HG02623 (cell line): ENCODE measurements around the gene ERN2.
"Not testable (repeated sequence)": the region's sequence is repeated elsewhere in the genome, so short reads cannot be mapped to it uniquely, and the experiment has no call there.

Experiments
- ATAC-seq: cut with Tn5 transposase; IDR thresholded peaks from one replicate; pipeline ENCODE4 v1.9.1; 2021; ENCODE audit warnings: moderate library complexity; ENCODE audit not compliant: unreplicated experiment

The ERN2 gene

DNA sequence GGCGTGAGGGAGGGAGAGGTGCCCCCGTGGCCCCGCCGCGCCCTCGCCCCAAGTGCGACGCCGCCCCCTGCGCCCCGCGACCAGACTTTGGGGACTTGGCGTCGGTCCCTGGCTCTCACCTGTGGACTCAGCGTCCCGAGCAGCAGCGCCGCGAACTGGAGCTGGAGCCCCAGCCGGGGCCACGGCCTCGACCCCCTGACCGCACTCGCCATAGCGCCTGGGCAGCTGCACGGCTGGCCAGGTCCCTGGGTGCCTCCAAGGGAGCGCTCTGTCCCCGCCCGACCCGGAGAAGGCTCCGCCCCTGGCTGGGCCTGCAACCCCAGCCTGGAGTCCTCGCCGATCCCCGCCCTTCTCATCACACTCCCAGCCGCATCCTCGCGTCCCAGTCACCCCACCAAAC, at the start of gene ERN2:
Gene ERN2 (minus strand): TSS at position 247 of the 400 bp plus-strand sequence. CDS start 35 bp downstream, at position 212.
- no peak for ATAC-seq

DNA sequence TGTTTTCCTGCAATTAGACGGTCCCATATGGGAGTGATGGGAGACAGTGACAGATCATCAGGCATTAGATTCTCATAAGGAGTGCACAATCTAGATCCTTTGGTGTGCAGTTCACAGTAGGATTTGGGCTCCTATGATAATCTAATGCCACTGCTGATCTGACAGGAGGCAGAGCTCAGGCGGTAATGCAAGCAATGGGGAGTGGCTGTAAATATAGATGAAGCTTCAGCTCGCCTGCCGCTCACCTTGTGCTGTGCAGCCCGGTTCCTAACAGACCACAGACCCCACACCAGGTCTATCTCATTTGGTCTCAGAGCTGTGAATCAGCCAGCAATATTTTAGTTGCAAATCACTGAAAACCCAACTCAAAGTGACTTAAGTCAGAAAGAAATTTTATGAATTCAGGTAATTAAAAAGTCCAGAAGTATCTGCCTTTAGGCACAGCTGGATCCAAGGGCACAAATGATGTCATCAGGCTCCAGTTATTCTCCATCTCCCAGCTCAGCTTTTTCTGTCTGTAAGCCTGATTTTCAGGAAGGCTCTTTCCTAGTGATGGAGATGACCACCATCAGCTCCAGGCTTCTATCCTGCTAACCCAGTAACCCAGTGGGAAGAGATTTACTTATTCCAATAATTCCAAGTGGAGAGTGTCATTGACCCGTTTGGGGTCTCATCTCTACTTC, 45.1 kb upstream of the ERN2 start:
- no peak for ATAC-seq

DNA sequence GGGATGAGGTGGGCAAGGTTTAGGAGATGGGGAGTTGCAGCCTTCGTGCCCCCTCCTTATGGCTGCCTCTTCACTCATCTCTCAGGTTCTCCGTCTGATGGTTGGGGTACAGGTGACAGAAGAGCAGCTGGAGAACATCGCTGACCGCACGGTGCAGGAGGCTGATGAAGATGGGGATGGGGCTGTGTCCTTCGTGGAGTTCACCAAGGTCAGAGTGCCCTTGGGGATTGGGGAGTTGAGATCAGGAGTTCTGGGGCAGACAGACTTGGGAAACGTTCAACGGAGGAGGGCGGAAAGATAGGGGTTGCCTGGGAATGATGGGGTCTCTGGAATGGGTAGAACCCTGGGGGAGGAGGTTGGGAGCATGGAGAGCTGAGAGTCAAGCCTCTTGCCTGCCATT, 44.1 kb upstream of the ERN2 start:
- no peak for ATAC-seq

DNA sequence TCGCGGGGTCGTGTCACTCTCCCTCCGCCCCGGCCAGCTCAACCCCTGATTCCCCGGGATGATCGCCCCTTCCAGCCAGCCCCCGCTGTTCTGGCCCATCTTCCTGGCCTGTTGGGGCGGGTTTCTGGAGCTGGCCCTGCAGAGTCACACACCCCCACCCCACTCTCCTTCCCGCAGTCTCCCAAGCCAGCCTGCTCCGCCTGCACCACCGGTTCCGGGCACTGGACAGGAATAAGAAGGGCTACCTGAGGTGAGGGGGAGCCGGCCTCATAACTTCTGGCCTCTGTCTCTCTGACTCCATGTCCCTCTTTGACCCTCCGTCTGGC, 42.4 kb upstream of the ERN2 start:
- ATAC-seq = no peak

DNA sequence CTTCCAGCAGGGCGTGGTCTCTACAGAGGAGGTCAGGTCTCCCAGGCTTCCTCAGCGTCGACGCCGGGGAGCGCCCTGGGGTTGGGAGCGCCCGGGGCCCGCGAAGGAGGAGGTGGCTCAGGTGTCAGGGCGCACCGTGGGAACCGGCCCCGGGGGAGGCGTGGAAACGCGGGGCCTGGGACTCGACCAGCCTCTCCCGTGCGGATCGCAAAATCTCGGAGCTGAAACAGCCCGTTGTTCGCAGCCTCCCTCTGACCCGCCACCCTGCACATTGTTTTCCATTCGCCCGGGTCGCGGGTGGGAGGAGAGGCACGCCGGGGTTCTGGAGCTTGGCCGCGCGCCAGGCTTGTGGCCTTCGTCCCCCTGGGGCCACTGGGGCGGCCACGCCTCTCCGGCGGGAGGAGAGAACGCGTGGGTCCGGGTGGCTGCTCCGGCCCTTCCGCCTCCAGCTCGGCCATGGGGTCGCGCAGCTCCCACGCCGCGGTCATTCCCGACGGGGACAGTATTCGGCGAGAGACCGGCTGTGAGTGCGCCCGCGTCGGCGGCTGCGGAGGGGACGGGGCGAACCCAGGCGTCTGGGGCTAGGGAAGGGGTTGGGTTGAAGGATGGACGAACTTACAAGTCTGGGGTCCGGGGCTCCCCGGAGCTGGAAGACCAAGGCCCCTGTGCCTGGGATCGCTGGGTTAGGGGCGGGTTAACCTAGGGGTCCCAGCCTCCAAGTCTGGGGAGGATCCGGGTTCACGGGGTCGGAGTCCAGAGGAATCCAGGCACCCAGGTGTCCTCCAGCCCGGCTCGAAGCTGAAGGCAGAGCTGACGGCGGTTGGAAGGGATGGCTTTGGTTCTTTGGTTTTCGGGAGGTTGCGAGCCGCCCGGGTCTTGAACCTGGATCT, 41.8 kb upstream of the ERN2 start, which contains the start of gene CHP2:
Gene CHP2 (plus strand): TSS at position 433 of the 890 bp plus-strand sequence. CDS start 24 bp downstream, at position 457.
- no peak for ATAC-seq

DNA sequence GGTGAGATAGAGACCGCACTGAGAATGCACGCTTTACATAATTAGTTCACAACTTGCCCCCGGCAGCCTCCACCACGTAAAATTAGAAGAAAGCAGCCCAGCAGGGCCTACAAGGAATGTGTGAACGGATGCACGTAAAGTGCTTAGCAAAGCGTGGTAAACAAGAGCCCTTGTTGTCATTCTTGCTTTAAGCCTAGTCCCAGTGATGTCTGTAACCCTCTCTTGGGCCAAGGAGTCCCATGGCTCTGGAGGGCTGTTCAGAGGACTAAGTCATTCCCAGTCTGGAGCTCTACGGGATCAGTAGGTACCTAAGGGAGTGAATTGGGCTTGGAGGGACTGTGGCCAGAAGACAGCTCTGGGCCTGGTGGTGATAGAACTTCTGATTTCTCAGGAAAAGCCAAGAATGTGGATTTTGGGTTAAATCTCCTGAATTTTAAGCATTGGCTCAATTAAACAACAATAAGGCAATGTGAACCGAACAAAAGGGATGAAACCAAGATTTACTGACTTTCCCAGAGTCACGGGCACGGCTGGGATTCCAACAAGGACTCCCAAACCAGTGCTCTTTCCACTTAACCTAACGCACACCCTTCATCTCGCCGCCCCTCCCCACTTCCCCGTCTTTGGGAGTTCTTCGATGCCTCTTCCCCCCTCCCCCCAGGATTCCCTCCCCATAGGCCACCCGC, 41.0 kb upstream of the ERN2 start:
- ATAC-seq = no peak

DNA sequence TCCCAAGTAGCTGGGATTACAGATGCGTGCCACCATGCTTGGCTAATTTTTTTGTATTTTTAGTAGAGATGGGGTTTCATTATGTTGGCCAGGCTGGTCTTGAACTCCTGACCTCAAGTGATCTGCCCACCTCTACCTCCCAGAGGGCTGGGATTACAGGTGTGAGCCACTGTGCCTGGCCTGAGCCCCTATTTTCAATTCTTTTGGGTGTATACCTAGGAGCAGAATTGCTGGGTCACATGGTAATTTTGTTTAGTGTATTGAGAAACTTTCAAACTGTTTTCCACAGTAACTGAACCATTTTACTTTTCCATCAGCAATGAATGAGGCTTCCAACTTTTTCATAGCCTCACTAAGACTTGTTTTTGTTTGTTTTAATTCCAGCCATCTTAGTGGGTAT, 38.0 kb upstream of the ERN2 start:
- ATAC-seq = not testable (repeated sequence)

DNA sequence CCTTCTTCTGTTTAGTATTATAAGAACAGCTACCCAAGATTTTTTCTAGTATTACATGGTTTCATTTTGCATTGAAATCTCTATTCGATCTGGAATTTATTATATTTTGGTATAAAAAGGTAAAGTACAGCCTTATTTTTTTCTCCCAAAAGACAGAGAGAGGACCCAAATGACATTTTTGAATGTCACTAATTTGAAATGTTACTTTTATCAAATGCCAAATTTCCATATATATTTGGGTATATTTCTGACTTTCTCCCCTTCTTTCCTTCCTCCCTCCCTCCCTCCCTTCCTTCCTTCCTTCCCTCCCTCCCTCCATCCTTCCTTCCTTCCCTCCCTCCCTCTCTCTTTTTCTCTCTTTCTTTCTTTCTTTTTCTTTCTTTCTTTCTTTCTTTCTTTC, 35.6 kb upstream of the ERN2 start:
- ATAC-seq = no peak

DNA sequence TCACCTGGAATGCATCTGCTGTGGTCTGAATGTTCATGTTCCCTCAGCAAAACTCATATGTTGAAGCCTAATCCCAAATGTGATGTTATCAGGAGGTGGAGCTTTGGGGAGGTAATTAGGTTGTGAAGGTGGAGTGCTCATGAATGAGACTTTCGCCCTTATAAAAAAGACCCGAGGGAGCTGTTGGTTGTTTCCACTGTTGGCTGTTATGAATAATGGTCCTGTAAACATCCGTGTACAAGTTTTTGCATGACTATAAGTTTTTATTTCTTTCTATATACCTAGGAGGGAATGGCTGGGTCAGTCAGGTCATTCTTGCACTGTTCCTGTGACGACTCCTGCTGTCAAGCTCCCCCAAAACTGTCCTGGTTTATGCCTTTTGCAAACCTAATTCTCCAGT, 32.2 kb upstream of the ERN2 start:
- ATAC-seq = no peak

DNA sequence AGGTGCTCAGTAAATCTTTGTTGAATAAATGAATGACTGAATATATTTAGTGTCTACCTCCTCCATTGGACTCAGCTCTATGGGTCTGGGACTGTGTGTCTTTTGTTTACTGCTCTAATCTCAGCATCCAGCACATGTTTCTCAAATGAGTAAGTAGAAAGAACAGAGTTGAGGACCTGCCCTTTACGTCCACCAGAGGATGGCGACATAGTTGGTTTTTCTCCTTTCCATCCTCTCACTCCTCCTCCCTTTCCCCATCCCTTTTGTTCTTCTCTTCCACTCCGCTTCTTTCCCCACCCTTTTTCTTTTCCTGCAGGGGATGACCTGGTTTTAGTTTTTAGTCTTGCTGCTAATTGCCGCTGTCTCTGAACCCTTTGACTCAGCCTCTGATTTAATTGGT, 29.7 kb upstream of the ERN2 start:
- no peak for ATAC-seq

DNA sequence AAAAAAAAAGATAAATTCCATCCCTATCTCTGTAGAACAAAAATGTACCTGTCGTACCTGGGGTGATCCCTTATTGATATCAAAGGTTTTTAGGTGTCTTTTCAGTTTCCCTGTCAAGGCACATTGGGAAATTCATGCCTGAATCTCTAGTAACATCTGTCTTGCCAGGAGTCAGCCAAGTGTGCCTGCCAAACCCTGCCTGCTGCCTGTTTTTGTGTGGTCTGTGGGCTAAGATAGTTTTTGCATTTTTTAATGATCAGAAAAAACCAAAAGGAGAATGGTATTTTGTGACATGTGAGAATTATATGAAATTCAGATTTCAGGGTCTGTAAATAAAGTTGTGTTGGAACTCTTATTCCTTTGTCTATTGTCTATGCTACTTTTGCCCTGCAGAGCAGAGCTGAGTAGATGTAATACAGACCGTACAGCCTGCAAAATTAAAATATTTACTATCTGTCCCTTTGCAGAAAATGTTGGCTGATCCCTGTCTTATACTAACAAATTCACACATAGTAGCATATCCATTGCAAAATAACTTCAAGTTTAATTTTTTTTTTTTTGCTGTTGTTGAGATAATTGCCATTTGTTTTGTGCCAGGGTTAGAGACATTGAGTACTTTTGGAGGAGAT, 28.8 kb upstream of the ERN2 start:
- ATAC-seq = no peak

DNA sequence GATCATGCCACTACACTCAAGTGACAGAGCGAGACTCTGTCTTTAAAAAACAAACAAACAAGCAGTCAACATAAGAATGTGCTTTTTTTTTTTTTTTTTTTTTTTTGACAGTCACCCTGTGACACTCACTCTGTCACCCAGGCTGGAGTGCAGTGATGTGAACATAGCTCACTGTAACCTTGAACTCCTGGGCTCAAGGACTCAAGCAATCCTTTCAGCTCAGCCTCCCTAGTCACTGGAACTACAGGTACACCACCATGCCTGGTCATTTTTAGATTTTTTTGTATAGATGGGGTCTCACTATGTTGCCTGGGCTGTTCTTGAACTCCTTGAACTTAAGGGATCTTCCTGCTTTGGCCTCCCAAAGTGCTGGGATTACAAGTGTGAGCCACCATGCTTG, 26.5 kb upstream of the ERN2 start:
- ATAC-seq = no peak

DNA sequence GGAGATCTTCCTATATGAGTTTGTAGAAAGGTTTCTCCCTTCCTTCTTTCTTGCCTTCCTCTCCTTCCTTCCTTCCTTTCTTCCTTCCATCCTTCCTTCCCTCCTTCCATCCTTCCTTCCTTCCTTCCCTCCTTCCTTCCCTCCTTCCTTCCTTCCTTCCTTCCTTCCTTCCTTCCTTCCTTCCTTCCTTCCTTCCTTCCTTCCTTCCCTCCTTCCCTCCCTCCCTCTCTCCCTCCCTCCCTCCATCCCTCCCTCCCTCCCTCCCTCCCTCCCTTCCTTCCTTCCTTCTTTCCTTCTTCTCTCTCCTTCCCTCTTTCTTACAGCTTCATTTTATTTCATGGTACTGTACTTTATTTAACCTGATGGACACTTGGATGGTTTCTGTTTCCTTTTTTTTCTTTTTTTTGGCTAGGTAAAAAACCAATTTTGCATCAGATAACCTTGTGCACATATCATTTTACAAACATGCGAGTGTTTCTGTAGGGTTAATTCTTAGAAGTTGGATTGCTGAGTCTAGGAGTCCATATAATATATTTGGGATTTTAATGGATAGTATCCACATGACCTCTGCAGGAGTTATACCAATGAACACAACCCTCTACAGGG, 24.5 kb upstream of the ERN2 start:
- ATAC-seq = not testable (repeated sequence)

DNA sequence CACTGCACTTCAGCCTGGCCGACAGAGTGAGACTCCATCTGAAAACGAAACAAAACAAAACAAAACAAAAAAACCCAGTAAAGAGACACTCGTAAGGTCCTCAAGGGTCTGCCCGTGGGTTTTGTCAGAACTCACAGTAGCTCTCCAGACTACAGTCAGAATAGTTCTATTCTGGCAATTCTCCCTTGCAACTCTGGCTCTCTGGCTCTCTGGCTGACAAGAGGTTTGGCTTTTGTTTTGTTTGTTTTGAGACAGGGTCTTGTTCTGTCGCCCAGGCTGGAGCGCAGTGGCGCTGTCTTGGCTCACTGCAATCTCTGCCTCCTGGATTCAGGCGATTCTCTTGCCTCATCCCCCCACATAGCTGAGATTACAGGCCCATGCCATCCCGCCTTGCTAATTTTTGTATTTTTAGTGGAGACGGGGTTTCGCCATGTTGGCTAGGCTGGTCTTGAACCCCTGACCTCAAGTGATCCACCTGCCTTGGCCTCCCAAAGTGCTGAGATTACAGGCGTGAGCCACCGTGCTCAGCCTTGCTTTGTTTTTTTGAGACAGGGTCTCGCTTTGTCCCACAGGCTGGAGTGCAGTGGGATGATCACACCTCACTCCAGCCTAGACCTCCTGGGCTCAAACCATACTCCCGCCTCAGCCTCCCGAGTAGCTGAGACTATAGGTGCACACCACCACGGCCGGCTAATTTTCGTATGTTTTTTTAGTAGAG, 21.3 kb upstream of the ERN2 start:
- no peak for ATAC-seq

DNA sequence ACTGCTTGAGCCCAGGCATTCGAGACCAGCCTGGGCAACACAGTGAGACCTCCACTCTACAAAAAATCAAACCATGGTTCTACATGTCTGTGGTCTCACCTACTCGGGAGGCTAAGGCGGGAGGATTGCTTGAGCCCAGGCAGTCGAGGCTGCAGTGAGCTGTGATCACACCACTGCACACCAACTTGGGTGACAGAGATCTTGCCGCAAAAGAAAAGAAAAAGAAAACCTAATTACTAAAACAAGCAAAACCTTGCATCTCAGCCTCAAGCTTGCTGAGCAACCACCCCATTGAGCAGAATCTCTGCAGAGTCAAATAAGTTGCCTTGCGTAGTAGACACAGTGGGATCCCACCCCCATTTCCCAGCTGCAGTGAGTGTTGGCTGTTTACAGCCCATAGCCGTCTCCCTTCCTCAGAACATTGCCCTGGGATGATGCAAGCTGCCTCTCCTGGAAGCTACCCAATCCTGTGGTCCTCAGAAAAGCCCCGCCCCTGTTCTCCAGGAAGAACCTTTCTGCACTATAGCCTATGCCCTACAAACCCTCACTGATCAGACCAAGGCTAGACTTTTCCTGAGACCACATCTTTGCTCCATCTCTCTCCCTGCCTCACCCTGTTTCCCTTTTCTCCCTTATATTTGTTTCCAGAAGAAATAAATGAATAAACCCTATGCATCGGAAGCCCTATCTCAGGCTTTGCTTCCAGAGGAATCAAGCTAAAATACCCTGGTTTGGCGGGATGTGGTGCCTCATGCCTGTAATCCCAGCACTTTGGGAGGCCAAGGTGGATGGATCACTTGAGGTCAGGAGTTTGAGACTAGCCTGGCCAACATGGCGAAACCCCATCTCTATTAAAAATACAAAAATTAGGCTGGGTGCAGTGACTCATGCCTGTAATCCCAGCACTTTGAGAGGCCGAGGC, 16.7 kb upstream of the ERN2 start:
- ATAC-seq = no peak

DNA sequence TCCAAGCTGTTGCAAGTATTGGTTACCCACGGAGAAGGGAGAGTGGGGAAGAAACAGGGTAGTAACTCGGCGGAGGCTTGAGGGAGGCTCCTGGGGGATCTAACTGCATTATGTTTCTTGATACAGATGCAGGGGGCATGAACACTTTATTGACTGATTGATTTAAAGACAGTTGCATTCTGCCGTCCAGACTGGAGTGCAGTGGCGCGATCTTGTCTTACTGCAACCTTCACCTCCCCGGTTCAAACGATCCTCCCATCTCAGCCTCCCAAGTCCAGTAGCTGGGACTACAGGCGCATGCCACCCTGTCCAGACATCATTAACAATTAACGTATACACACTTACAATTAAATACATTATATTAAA, 15.1 kb upstream of the ERN2 start:
- ATAC-seq = no peak

DNA sequence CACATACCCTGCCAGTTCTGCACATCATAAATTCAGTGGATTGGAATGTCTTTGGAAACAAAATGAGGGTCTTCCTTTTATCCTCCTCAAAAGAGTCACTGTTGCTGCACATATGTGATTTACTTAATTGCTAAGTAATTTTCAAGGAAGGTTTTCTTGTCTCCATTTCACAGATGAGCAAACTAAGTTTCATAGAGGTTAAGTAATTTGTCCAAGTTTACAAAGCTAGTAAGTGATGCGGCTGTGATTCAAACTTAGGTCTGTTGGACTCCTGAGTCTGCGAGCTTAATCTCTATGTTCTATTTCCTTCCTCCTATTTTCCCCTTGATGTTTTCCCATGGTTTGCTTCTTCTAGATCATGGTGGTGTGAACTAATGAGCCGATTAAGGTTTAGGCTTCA, 13.7 kb upstream of the ERN2 start:
- ATAC-seq = no peak

DNA sequence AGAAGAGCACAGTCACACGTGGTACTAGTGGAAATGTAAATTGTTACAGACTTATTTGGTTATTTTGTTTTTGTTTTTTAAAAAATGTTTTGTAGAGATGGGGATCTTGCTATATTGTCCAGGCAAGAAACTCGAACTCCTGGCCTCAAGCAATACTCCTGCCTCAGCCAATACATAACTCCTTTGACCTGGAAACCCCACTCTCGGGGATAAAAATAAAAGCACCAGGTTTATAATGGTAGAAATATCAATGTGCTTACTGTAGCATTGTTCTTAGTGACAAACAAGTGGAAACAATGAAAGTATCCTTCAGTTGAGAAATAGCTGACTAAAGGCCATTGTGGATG, 11.7 kb upstream of the ERN2 start:
- no peak for ATAC-seq

DNA sequence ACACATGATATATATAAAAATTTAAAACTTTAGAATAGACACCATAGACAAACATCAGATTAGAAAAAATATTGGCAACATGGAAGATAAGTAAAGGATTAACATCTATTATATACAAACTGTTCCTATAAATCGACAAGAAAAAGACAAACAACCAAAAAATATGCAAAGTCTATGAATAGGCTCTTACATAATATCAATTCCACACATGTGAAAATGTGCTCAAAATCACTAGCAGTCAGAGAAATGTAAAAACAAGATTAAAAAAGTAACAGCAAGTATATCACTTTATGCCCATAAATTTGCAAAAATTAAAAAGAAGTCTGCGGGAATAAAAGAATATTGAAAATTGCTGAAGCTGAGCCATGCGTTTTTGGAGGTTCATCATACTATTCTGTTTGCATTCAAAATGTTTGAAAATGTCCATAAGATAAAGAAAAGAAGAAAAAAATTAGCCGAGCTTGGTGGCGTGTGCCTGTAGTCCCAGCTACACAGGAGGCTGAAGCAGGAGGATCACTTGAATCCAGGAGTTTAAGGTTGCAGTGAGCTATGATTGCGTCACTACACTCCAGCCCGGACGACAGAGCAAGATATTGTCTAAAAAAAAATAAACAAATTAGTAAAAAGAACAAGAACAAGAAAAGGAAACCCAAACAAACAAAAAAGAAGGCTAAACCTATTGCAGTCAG, 11.2 kb upstream of the ERN2 start:
- no peak for ATAC-seq
